HCT116 (cell line): ENCODE measurements around the gene RUFY1. TPM values are rescaled to one million over a fixed set of nuclear protein-coding genes. Genes with fewer than 3 reads are reported as not detected.

ENCODE experiments used
- ATAC-seq: fragments of 200-7000 bp; cut with Tn5 transposase; 2 replicates; pipeline ENCODE4 v1.9.1; 2020; ENCODE audit warnings: mild to moderate bottlenecking, moderate library complexity
- BruUV-seq: library from RNA; stranded (reverse); fragments of 400-500 nt; replicated peaks from 2 replicates; lab custom pipeline; 2021; lab: Mats Ljungman, UMichigan
- CTCF ChIA-PET: fragments of 300-600 bp; sonication (Branson Sonifier 250); formaldehyde crosslinking; loops from one replicate; lab custom pipeline; 2021; ENCODE audit warnings: antibody characterized with exemption; lab: Charles Lee
- POLR2A ChIA-PET: fragments of 300-600, 350-600 bp; sonication (Branson Sonifier 250); formaldehyde crosslinking; loops from one replicate; lab custom pipeline; 2021; ENCODE audit warnings: antibody characterized with exemption; lab: Charles Lee
- RAD21 ChIA-PET, 2 experiments: fragments of 300-600 bp; sonication (Branson Sonifier 250); formaldehyde crosslinking; loops; one replicate each; lab custom pipeline; 2023; ENCODE audit warnings: low total read pairs in 2 of 2; ENCODE audit not compliant: uncharacterized antibody in 2 of 2, unreplicated experiment in 2 of 2, low non-redundant PET in 1 of 2; lab: Charles Lee
- DNase-seq: peaks from one replicate; pipeline ENCODE4 v3.0.0-alpha.2; 2010; ENCODE audit warnings: low read depth, low spot score
- H2AFZ ChIP-seq: fragments of 200-600 bp; shearing (Covaris generic), sonication (generic); 2 replicates; pipeline ENCODE4 v1.6.1; 2017; ENCODE audit warnings: low read depth, mixed run types, mixed read lengths, antibody characterized with exemption, low read length; ENCODE audit not compliant: poor library complexity, severe bottlenecking
- H3K27ac ChIP-seq: 2 replicates; pipeline ENCODE4 v1.5.1; 2012; ENCODE audit warnings: low read depth, low read length
- H3K27me3 ChIP-seq: fragments of 200-600 bp; sonication (generic); 2 replicates; pipeline ENCODE4 v1.6.1; 2016; ENCODE audit warnings: mixed run types, low read length, mixed read lengths; ENCODE audit not compliant: insufficient read depth
- H3K36me3 ChIP-seq, 2 experiments: fragments of 200-500 bp in 1 of 2; fragments of 200-600 bp in 1 of 2; sonication (Bioruptor generic) in 1 of 2; sonication (generic) in 1 of 2; 2 replicates each; pipeline versions ENCODE4 v1.5.1 to v1.6.1; 2014 to 2016; ENCODE audit warnings: low read length in 2 of 2, inconsistent platforms in 1 of 2, mixed read lengths in 1 of 2, mixed run types in 1 of 2; ENCODE audit not compliant: insufficient read depth in 2 of 2, control insufficient read depth in 1 of 2
- H3K4me1 ChIP-seq, 2 experiments: fragments of 200-600 bp in 1 of 2; sonication (generic) in 1 of 2; 2 replicates each; pipeline versions ENCODE4 v1.5.1 to v1.6.1; 2012 to 2017; ENCODE audit warnings: low read length in 2 of 2, inconsistent platforms in 1 of 2, mild to moderate bottlenecking in 1 of 2, mixed read lengths in 1 of 2, mixed run types in 1 of 2, moderate library complexity in 1 of 2; ENCODE audit not compliant: insufficient read depth in 2 of 2, control insufficient read depth in 1 of 2
- H3K4me2 ChIP-seq: fragments of 200-600 bp; sonication (generic); 2 replicates; pipeline ENCODE4 v1.6.1; 2017; ENCODE audit warnings: mixed run types, low read length, mixed read lengths
- H3K4me3 ChIP-seq, 2 experiments: fragments of 200-600 bp in 1 of 2; sonication (generic) in 1 of 2; replicated peaks in 1 of 2; 2 replicates each; pipeline ENCODE4 v1.5.1; 2011 to 2016; ENCODE audit warnings: low read length in 2 of 2, control low read depth in 1 of 2, low read depth in 1 of 2, mild to moderate bottlenecking in 1 of 2, mixed read lengths in 1 of 2, mixed run types in 1 of 2
- H3K79me2 ChIP-seq: fragments of 200-600 bp; sonication (generic); 2 replicates; pipeline ENCODE4 v1.6.1; 2017; ENCODE audit warnings: mild to moderate bottlenecking, mixed run types, low read length, moderate library complexity, mixed read lengths; ENCODE audit not compliant: insufficient read depth
- H3K9ac ChIP-seq: fragments of 200-600 bp; sonication (generic); 2 replicates; pipeline ENCODE4 v1.6.1; 2016; ENCODE audit warnings: low read length, mixed read lengths
- H3K9me2 ChIP-seq: fragments of 200-600 bp; sonication (generic), shearing (Covaris generic); 2 replicates; pipeline ENCODE4 v1.6.1; 2017; ENCODE audit warnings: mixed run types, mild to moderate bottlenecking, moderate library complexity; ENCODE audit not compliant: insufficient read depth
- H3K9me3 ChIP-seq, 2 experiments: fragments of 200-500 bp in 1 of 2; fragments of 200-600 bp in 1 of 2; sonication (Bioruptor generic) in 1 of 2; sonication (generic) in 1 of 2; 2 replicates each; pipeline ENCODE4 v1.6.1; 2014 to 2017; ENCODE audit warnings: low read length in 2 of 2, mixed read lengths in 2 of 2, inconsistent platforms in 1 of 2, low read depth in 1 of 2, mild to moderate bottlenecking in 1 of 2, mixed run types in 1 of 2, moderate library complexity in 1 of 2; ENCODE audit not compliant: control insufficient read depth in 1 of 2, insufficient read depth in 1 of 2
- H4K20me1 ChIP-seq: fragments of 200-600 bp; sonication (generic), shearing (Covaris generic); 2 replicates; pipeline ENCODE4 v1.6.1; 2017; ENCODE audit warnings: mixed run types, mild to moderate bottlenecking, moderate library complexity; ENCODE audit not compliant: insufficient read depth
- CBX3 ChIP-seq: IDR thresholded peaks from 2 replicates; pipeline ENCODE4 v1.6.1; 2012; ENCODE audit warnings: low read depth
- CEBPB ChIP-seq: IDR thresholded peaks from 2 replicates; pipeline ENCODE4 v1.6.1; 2012; ENCODE audit warnings: low read depth
- EGR1 ChIP-seq: IDR thresholded peaks from 2 replicates; pipeline ENCODE4 v1.6.1; 2012; ENCODE audit warnings: low read depth
- EZH2 ChIP-seq: fragments of 200-600 bp; sonication (generic); IDR thresholded peaks from 2 replicates; pipeline ENCODE4 v1.6.1; 2017; ENCODE audit warnings: antibody characterized with exemption, mixed run types
- EZH2phosphoT487 ChIP-seq: fragments of 200-600 bp; IDR thresholded peaks from 2 replicates; pipeline ENCODE4 v1.6.1; 2018; ENCODE audit warnings: antibody characterized with exemption, borderline replicate concordance
- FOSL1 ChIP-seq: IDR thresholded peaks from 2 replicates; pipeline ENCODE4 v1.6.1; 2012; ENCODE audit warnings: low read depth
- JUND ChIP-seq: IDR thresholded peaks from 2 replicates; pipeline ENCODE4 v1.6.1; 2012
- POLR2A ChIP-seq: IDR thresholded peaks from 2 replicates; pipeline ENCODE4 v1.7.0; 2011; ENCODE audit warnings: borderline replicate concordance; ENCODE audit not compliant: insufficient read depth, insufficient read length; ENCODE audit errors: extremely low read depth
- RAD21 ChIP-seq: IDR thresholded peaks from 2 replicates; pipeline ENCODE4 v1.6.1; 2012; ENCODE audit warnings: low read depth, mild to moderate bottlenecking
- SIN3A ChIP-seq: IDR thresholded peaks from 2 replicates; pipeline ENCODE4 v1.6.1; 2012; ENCODE audit warnings: low read depth
- SRF ChIP-seq: IDR thresholded peaks from 2 replicates; pipeline ENCODE4 v1.6.1; 2012; ENCODE audit warnings: low read depth
- YY1 ChIP-seq: IDR thresholded peaks from 2 replicates; pipeline ENCODE4 v1.6.1; 2011; ENCODE audit warnings: low read length, low read depth, moderate library complexity, mild to moderate bottlenecking; ENCODE audit not compliant: insufficient replicate concordance; ENCODE audit errors: extremely low read depth
- intact Hi-C: fragments of 100-400 bp; cut with micrococcal nuclease; formaldehyde crosslinking; loops from 2 replicates; pipeline ENCODE4 v1.10.0; 2022
- total RNA-seq: library from RNA; stranded (reverse); gene quantifications from one replicate; pipeline ENCODE4 v1.2.1, GENCODE V29; 2021; ENCODE audit not compliant: unreplicated experiment
- TF ChIP-seq, protein P1 (sequence below): IDR thresholded peaks from 2 replicates; pipeline ENCODE4 v1.6.1; 2012
- TF ChIP-seq, protein P2 (sequence below), 3 experiments: fragments of 200-600 bp in 1 of 3; sonication (generic) in 1 of 3; IDR thresholded peaks in 2 of 3; conservative IDR thresholded peaks in 1 of 3; 2 replicates each; pipeline ENCODE4 v1.5.1; 2012 to 2017; ENCODE audit warnings: low read depth in 2 of 3, low read length in 2 of 3, antibody characterized with exemption in 1 of 3, borderline replicate concordance in 1 of 3, control low read depth in 1 of 3, mild to moderate bottlenecking in 1 of 3, mixed read lengths in 1 of 3, mixed run types in 1 of 3, moderate library complexity in 1 of 3; ENCODE audit not compliant: insufficient read depth in 1 of 3
- TF ChIP-seq, protein P3 (sequence below): IDR thresholded peaks from 2 replicates; pipeline ENCODE4 v1.6.1; 2012
- TF ChIP-seq, protein P4 (sequence below): IDR thresholded peaks from 2 replicates; pipeline ENCODE4 v1.6.1; 2011; ENCODE audit warnings: mild to moderate bottlenecking, low read length, moderate library complexity; ENCODE audit not compliant: insufficient replicate concordance; ENCODE audit errors: extremely low read depth
- TF ChIP-seq, protein P5 (sequence below): IDR thresholded peaks from 2 replicates; pipeline ENCODE4 v1.6.1; 2012; ENCODE audit warnings: low read depth

The RUFY1 gene
- total RNA-seq, 1 experiment from 2014 or later, result 32.9 TPM

DNA sequence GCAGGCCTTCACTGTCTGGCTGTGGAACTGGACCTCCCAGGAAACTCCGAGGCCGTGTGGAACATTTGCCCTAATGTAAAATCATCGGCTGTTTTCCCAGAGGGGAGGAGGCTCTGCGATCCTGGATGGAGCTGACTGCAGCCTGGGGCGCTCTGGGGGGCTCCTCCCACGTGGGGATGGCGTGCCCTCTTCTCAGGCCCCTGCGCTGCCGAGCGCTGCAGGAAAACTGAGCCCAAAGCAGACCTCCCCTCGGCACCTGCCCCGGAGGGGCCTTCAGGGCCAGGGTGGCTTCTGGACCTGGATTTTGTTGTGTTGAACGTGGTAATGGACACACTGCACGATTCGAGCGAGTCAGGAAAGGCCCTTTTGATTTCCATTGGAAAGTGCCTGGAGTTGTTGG lies 49.2 kb downstream of the RUFY1 start:
- Histone ChIP-seq H2AFZ (no peak overlapping the region), H3K4me1 (no peaks in the 10 kb centered on the region), H3K9me3 (no peaks in the 10 kb centered on the region), H3K9ac (no peak overlapping the region), H4K20me1 (no peaks in the 10 kb centered on the region), H3K79me2 (no peaks in the 10 kb centered on the region), H3K36me3 (peaks cover 27 to 29% of the 10 kb centered on the region in 2 experiments), H3K4me3 (no peak overlapping the region), H3K4me2 (no peak overlapping the region), H3K27ac (no peak overlapping the region), H3K9me2 (no peaks in the 10 kb centered on the region), H3K27me3 (no peaks in the 10 kb centered on the region)
- ChIA-PET RAD21 (no interaction called here), CTCF (no interaction called here), POLR2A (interaction anchor here (2.0 kb wide), 1 partner anchor 24 kb away, joined by 5 read pairs; the partner anchor contains the start of gene HNRNPH1)
- intact Hi-C loops, result no loop called here
- DNase-seq (no peak), ATAC-seq (no peak)
- TF ChIP-seq, protein P1, sequence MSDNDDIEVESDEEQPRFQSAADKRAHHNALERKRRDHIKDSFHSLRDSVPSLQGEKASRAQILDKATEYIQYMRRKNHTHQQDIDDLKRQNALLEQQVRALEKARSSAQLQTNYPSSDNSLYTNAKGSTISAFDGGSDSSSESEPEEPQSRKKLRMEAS, result no peak
- TF ChIP-seq YY1 (no peak), SRF (no peak), EZH2phosphoT487 (no peak), RAD21 (no peak), FOSL1 (no peak), POLR2A (no peak), SIN3A (no peak), CBX3 (no peak), EGR1 (no peak), JUND (no peak), CEBPB (no peak), EZH2 (no peak)
- TF ChIP-seq, protein P2, sequence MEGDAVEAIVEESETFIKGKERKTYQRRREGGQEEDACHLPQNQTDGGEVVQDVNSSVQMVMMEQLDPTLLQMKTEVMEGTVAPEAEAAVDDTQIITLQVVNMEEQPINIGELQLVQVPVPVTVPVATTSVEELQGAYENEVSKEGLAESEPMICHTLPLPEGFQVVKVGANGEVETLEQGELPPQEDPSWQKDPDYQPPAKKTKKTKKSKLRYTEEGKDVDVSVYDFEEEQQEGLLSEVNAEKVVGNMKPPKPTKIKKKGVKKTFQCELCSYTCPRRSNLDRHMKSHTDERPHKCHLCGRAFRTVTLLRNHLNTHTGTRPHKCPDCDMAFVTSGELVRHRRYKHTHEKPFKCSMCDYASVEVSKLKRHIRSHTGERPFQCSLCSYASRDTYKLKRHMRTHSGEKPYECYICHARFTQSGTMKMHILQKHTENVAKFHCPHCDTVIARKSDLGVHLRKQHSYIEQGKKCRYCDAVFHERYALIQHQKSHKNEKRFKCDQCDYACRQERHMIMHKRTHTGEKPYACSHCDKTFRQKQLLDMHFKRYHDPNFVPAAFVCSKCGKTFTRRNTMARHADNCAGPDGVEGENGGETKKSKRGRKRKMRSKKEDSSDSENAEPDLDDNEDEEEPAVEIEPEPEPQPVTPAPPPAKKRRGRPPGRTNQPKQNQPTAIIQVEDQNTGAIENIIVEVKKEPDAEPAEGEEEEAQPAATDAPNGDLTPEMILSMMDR (IDR thresholded peaks at IDR 0.05 in 2 of 3, conservative IDR thresholded peaks at IDR 0.05 in 1 of 3; ENCODE audit: borderline replicate concordance in 1 of 3, insufficient read depth in 1 of 3, low read depth in 2 of 3, low read length in 2 of 3), result no peak
- TF ChIP-seq, protein P3, sequence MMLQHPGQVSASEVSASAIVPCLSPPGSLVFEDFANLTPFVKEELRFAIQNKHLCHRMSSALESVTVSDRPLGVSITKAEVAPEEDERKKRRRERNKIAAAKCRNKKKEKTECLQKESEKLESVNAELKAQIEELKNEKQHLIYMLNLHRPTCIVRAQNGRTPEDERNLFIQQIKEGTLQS, result no peak
- TF ChIP-seq, protein P4, sequence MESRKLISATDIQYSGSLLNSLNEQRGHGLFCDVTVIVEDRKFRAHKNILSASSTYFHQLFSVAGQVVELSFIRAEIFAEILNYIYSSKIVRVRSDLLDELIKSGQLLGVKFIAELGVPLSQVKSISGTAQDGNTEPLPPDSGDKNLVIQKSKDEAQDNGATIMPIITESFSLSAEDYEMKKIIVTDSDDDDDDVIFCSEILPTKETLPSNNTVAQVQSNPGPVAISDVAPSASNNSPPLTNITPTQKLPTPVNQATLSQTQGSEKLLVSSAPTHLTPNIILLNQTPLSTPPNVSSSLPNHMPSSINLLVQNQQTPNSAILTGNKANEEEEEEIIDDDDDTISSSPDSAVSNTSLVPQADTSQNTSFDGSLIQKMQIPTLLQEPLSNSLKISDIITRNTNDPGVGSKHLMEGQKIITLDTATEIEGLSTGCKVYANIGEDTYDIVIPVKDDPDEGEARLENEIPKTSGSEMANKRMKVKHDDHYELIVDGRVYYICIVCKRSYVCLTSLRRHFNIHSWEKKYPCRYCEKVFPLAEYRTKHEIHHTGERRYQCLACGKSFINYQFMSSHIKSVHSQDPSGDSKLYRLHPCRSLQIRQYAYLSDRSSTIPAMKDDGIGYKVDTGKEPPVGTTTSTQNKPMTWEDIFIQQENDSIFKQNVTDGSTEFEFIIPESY, result no peak
- TF ChIP-seq, protein P5, sequence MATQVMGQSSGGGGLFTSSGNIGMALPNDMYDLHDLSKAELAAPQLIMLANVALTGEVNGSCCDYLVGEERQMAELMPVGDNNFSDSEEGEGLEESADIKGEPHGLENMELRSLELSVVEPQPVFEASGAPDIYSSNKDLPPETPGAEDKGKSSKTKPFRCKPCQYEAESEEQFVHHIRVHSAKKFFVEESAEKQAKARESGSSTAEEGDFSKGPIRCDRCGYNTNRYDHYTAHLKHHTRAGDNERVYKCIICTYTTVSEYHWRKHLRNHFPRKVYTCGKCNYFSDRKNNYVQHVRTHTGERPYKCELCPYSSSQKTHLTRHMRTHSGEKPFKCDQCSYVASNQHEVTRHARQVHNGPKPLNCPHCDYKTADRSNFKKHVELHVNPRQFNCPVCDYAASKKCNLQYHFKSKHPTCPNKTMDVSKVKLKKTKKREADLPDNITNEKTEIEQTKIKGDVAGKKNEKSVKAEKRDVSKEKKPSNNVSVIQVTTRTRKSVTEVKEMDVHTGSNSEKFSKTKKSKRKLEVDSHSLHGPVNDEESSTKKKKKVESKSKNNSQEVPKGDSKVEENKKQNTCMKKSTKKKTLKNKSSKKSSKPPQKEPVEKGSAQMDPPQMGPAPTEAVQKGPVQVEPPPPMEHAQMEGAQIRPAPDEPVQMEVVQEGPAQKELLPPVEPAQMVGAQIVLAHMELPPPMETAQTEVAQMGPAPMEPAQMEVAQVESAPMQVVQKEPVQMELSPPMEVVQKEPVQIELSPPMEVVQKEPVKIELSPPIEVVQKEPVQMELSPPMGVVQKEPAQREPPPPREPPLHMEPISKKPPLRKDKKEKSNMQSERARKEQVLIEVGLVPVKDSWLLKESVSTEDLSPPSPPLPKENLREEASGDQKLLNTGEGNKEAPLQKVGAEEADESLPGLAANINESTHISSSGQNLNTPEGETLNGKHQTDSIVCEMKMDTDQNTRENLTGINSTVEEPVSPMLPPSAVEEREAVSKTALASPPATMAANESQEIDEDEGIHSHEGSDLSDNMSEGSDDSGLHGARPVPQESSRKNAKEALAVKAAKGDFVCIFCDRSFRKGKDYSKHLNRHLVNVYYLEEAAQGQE, result no peak
- no TSS peak for BruUV-seq
